Measurements from ENCODE around the gene BEND5.

The BEND5 gene

GRCh38 chr1:48726557-48727215 is 50.0 kb downstream of the BEND5 start:
- H3K4me3 ChIP-seq (ENCODE audit: low read depth, low read length): no peak overlapping the region
- ChIA-PET CTCF (interaction anchor here (0.8 to 1.2 kb wide), 2 partner anchors 46 to 50 kb away, joined by 3 read pairs; no protein-coding TSS in a partner anchor), POLR2A (no interaction called here)
- peaks cover 0 to 20% of the 10 kb centered on the region in 2 experiments; a peak in 1 of 3 replicates for H3K36me3 ChIP-seq (ENCODE audit: control insufficient read depth in 2 of 2, insufficient read depth in 1 of 2, low read length in 2 of 2)
- H3K27ac ChIP-seq (ENCODE audit: extremely low read depth, low read depth, low read length): no peak overlapping the region
- H3K9me3 ChIP-seq (ENCODE audit: control insufficient read depth, insufficient read depth, low read depth, low read length): no peaks in the 10 kb centered on the region
- TF ChIP-seq ZNF214 (tag by site-specific recombination; IDR thresholded peaks at IDR 0.05; ENCODE audit: borderline replicate concordance): no peak
- no peak for TF ChIP-seq ZNF16 (tag by site-specific recombination; IDR thresholded peaks at IDR 0.05; ENCODE audit: low read depth)
- H3K4me1 ChIP-seq (ENCODE audit: control insufficient read depth, insufficient read depth, low read length): no peaks in the 10 kb centered on the region

- no peaks in the 10 kb centered on the region for H3K4me1 ChIP-seq (ENCODE audit: control insufficient read depth, insufficient read depth, low read length)
- H3K27ac ChIP-seq (ENCODE audit: extremely low read depth, low read depth, low read length): no peak overlapping the region
- peaks cover 0 to 14% of the 10 kb centered on the region in 2 experiments; a peak in 1 of 3 replicates for H3K36me3 ChIP-seq (ENCODE audit: control insufficient read depth in 2 of 2, insufficient read depth in 1 of 2, low read length in 2 of 2)
- ChIA-PET CTCF (interaction anchor here (0.8 to 1.2 kb wide), 2 partner anchors 46 to 49 kb away, joined by 3 read pairs; no protein-coding TSS in a partner anchor), POLR2A (no interaction called here)
- no peak overlapping the region for H3K4me3 ChIP-seq (ENCODE audit: low read depth, low read length)
- TF ChIP-seq ZNF555 (tag by site-specific recombination; conservative IDR thresholded peaks at IDR 0.05): no peak
- TF ChIP-seq PRDM4 (tag by site-specific recombination; IDR thresholded peaks at IDR 0.05): no peak
- TF ChIP-seq ZNF37A (tag by site-specific recombination; IDR thresholded peaks at IDR 0.05): no peak
- no peak for TF ChIP-seq ZNF707 (tag by site-specific recombination; IDR thresholded peaks at IDR 0.05)
- TF ChIP-seq ZNF449 (tag by site-specific recombination; IDR thresholded peaks at IDR 0.05): no peak
- TF ChIP-seq PBX3 (CRISPR knock-in tag; IDR thresholded peaks at IDR 0.05): no peak
- no peak for TF ChIP-seq KLF7 (tag by site-specific recombination; IDR thresholded peaks at IDR 0.05; ENCODE audit: borderline replicate concordance)
- H3K9me3 ChIP-seq (ENCODE audit: control insufficient read depth, insufficient read depth, low read depth, low read length): no peaks in the 10 kb centered on the region
Observed at GRCh38 chr1:48726139-48726538, 50.6 kb downstream of the BEND5 start.

GRCh38 chr1:48725341-48726046 is 51.2 kb downstream of the BEND5 start:
- CTCF ChIA-PET: interaction anchor here (0.6 kb wide), 1 partner anchor 75 kb away, joined by 4 read pairs; no protein-coding TSS in a partner anchor
- Histone ChIP-seq H3K36me3 (ENCODE audit: control insufficient read depth in 2 of 2, insufficient read depth in 1 of 2, low read length in 2 of 2) (peaks cover 0 to 14% of the 10 kb centered on the region in 2 experiments; a peak in 1 of 3 replicates), H3K4me3 (ENCODE audit: low read depth, low read length) (no peak overlapping the region), H3K27ac (ENCODE audit: extremely low read depth, low read depth, low read length) (no peak overlapping the region), H3K4me1 (ENCODE audit: control insufficient read depth, insufficient read depth, low read length) (no peaks in the 10 kb centered on the region), H3K9me3 (ENCODE audit: control insufficient read depth, insufficient read depth, low read depth, low read length) (no peaks in the 10 kb centered on the region)
- POLR2A ChIA-PET: no interaction called here
- TF ChIP-seq ZNF76 (tag by site-specific recombination; IDR thresholded peaks at IDR 0.05; ENCODE audit: borderline replicate concordance, low read depth): no peak
- no peak for TF ChIP-seq GLIS1 (tag by site-specific recombination; IDR thresholded peaks at IDR 0.05)
- TF ChIP-seq ZNF132 (tag by site-specific recombination; IDR thresholded peaks at IDR 0.05; ENCODE audit: borderline replicate concordance): no peak
- TF ChIP-seq GLI4 (tag by site-specific recombination; IDR thresholded peaks at IDR 0.05): no peak
- no peak for TF ChIP-seq AEBP2 (tag by site-specific recombination; IDR thresholded peaks at IDR 0.05; ENCODE audit: borderline replicate concordance)
- no peak for TF ChIP-seq ZNF501 (tag by site-specific recombination; IDR thresholded peaks at IDR 0.05)
- TF ChIP-seq ZNF473 (tag by site-specific recombination; IDR thresholded peaks at IDR 0.05): no peak
- TF ChIP-seq BCL11B (tag by site-specific recombination; IDR thresholded peaks at IDR 0.05; ENCODE audit: low read depth): no peak

All from HEK293 (cell line).